Measurements from ENCODE around the gene DPH3. TPM values are rescaled to one million over a fixed set of nuclear protein-coding genes. Genes with fewer than 3 reads are reported as not detected.

The DPH3 gene
- total and polyA plus RNA-seq, 9 of the 15 experiments (the other 6 are each of a cell fraction or from before 2014, with no cell fraction given): 15.9 to 131 (median 38.7) TPM

DNA sequence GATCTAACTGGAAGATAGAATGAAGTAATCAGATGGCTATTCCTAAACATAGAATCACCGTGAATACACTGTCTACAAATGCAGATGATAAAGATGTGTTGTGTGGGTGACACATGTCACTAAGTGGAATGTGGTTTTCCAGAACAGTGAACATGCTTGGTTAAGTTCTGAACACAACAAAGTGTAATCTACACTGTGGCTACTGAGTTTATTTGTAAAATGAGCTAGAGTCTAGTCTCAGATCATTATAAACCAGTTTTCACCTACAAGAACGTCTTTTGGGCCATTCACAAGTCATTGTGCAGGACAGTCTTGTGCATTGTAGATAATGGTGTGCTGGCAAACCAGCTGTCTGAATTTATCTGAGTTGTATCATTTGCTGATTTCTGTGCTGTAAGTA is 35.6 kb upstream of the DPH3 start:
- Histone ChIP-seq H3K9ac (ENCODE audit: insufficient read depth in 1 of 2, low read depth in 2 of 2, low read length in 2 of 2) (no peak overlapping the region), H3K79me2 (ENCODE audit: control insufficient read depth, insufficient read depth, low read length) (peaks cover 4% of the 10 kb centered on the region; the same call in 1 of the 3 replicates), H3K27me3 (ENCODE audit: control insufficient read depth in 2 of 2, insufficient read depth in 2 of 2, low read length in 2 of 2) (no peaks in the 10 kb centered on the region), H2AFZ (ENCODE audit: low read depth, low read length) (no peak overlapping the region), H3K4me3 (no peak overlapping the region), H3K27ac (ENCODE audit: extremely low read depth, low read depth, low read length) (no peak overlapping the region), H3K9me1 (ENCODE audit: control insufficient read depth, insufficient read depth, low read length) (peaks cover 4% of the 10 kb centered on the region), H3K4me2 (ENCODE audit: insufficient read depth, low read length) (no peak overlapping the region), H3K4me1 (replicated peaks in 1 of 2; ENCODE audit: control insufficient read depth in 2 of 2, insufficient read depth in 2 of 2, low read length in 2 of 2) (peaks cover 9 to 43% of the 10 kb centered on the region in 2 experiments), H3K36me3 (ENCODE audit: control insufficient read depth, insufficient read depth, low read length) (peaks cover 91% of the 10 kb centered on the region), H3K9me3 (replicated peaks; ENCODE audit: control insufficient read depth, insufficient read depth, low read depth, low read length) (no peaks in the 10 kb centered on the region), H4K20me1 (replicated peaks; ENCODE audit: control insufficient read depth, insufficient read depth, low read length) (peaks cover 14% of the 10 kb centered on the region)
- no peak for ATAC-seq
- ChIA-PET CTCF (ENCODE audit: low intra/inter-chr PET ratio) (no interaction called here), POLR2A (interaction anchor here (1.1 kb wide), 1 partner anchor 12 kb away, joined by 4 read pairs; no protein-coding TSS in a partner anchor)
- in situ Hi-C loops (cut with MboI): no loop called here
- 11% methylated on average over 2 of the region's 2 CpGs for WGBS (ENCODE audit: insufficient coverage, low coverage, missing lambda C conversion rate)
- DNase-seq (ENCODE audit: extremely low read depth in 1 of 4, low spot score in 3 of 4): no peak
- no TSS peak for BruUV-seq (replicated peaks)
- FAIRE-seq: peak; percentile 40
- intact Hi-C loops (cut with micrococcal nuclease): no loop called here
- TF ChIP-seq TEAD2 (tag; IDR thresholded peaks at IDR 0.05) (no peak), HMBOX1 (IDR thresholded peaks at IDR 0.05) (peak; percentile 70; the same call in 1 of the 2 replicates), CEBPB (tag; IDR thresholded peaks at IDR 0.05) (no peak), USF2 (CRISPR knock-in tag; IDR thresholded peaks at IDR 0.05) (no peak), YBX1 (IDR thresholded peaks at IDR 0.05) (no peak), CREB3L1 (IDR thresholded peaks at IDR 0.05; ENCODE audit: borderline replicate concordance, low read depth) (no peak), FOSL1 (tag; conservative IDR thresholded peaks at IDR 0.05) (0 out of 2 replicates have a peak, but pooled peaks have one; percentile 24), ZNF507 (tag; conservative IDR thresholded peaks at IDR 0.05) (no peak)
- TF ChIP-seq, protein P1, sequence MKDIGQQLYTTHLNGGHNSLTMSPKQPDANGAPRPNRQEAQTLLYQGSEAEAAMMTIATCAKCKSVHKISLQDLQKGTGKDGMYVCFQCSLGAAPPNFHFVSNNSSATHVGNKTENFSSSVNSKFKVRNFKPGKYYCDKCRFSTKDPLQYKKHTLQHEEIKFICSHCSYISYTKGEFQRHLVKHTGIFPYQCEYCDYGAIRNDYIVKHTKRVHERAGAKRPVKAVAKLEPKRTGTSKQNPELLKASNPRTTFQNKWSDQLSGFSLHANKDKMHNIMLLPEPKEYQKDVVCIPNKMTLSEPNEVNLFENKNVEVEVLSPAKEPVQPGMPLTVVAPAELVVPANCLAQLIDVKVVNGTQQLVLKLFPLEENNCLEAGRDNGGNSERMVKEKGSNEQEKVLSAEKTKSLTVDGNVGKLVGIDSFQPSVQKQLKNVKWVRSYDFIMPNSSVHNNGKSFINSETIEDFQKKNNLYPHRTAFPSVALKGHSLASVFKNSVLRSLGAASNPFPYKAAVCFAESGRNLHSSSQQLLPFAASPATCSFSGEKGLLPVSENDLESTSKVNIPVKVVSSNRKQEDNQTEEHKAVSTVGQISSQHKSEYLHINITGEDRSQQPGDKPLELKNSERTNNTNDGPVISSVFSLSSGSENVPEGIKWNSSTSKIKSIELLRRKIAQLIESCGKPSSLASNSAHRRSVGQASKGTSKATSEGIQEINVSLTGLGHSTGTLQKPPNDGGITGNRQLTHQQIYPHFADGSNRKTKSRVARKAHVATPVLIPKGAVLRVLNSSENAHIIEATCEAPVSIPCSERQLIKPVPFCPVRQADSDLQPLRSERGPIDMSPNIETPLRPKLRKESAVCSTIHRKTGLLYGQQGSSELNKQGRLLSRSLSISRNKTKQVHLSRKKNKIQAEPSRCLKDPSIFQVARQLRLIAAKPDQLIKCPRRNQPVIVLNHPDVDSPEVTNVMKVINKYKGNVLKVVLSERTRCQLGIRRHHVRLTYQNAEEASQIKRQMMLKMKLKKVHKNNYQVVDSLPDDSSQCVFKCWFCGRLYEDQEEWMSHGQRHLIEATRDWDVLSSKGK (CRISPR knock-in tag; IDR thresholded peaks at IDR 0.05): no peak
- TF ChIP-seq, protein P2, sequence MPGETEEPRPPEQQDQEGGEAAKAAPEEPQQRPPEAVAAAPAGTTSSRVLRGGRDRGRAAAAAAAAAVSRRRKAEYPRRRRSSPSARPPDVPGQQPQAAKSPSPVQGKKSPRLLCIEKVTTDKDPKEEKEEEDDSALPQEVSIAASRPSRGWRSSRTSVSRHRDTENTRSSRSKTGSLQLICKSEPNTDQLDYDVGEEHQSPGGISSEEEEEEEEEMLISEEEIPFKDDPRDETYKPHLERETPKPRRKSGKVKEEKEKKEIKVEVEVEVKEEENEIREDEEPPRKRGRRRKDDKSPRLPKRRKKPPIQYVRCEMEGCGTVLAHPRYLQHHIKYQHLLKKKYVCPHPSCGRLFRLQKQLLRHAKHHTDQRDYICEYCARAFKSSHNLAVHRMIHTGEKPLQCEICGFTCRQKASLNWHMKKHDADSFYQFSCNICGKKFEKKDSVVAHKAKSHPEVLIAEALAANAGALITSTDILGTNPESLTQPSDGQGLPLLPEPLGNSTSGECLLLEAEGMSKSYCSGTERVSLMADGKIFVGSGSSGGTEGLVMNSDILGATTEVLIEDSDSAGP (CRISPR knock-in tag; IDR thresholded peaks at IDR 0.05): no peak

Measured in K562 (cell line).